Dermis lymphatic vessel endothelial cell (primary cell): ENCODE measurements around the gene SLC29A4. TPM values are rescaled to one million over a fixed set of nuclear protein-coding genes. Genes with fewer than 3 reads are reported as not detected.

Source experiments
- total RNA-seq: library from RNA; depleted of rRNA; stranded (reverse); fragments of >200 nt; gene quantifications from 2 replicates; pipeline ENCODE4 v1.2.1, GENCODE V29; 2014

SLC29A4 gene, protein sequence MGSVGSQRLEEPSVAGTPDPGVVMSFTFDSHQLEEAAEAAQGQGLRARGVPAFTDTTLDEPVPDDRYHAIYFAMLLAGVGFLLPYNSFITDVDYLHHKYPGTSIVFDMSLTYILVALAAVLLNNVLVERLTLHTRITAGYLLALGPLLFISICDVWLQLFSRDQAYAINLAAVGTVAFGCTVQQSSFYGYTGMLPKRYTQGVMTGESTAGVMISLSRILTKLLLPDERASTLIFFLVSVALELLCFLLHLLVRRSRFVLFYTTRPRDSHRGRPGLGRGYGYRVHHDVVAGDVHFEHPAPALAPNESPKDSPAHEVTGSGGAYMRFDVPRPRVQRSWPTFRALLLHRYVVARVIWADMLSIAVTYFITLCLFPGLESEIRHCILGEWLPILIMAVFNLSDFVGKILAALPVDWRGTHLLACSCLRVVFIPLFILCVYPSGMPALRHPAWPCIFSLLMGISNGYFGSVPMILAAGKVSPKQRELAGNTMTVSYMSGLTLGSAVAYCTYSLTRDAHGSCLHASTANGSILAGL
- 0.87 and 1.4 TPM in 2 replicates for total RNA-seq

DNA sequence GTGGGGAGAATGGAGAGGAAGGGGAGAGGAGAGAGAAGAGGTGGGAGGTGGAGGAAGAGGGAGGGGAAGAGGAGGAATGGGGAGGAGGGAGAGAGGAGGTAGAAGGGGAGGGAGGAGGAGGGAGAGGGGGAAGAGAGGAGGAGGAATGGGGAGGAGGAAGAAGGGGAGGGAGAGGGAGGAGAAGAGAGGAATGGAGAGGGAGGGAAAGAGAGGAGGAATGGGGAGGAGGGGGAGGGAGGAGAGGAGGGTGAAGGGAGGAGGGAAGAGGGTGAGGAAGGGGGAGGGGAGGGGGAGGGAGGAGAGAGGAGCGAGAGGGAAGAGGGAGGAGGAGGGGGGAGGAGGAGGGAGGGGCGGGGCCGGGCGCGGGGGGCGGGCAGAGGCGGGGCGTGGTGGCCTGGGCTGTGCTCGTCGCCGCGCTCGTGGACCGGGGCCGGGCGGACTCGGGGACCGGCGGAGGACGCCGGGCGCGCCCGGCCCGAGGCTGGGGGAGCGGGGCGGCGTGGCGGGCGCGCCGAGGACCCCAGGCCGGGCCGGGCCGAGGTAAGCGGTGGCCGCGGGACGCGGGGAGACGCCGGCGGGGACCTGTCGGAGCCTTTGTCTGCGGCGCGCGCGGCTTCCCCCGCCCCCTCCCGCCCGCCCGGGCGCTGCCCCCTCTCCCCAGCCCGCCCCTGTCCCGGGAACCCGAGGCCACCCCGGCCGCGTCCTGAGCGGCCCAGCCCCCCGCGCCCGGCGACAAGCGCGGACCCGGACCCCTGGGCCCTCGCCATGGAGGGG, at the start of gene SLC29A4:
SLC29A4 (plus strand) TSS at position 401 of the 774 bp plus-strand sequence. CDS start 4,874 bp downstream, outside the sequence.

Other genes with a start within 250 kb of the SLC29A4 start
- 6.2 and 9.6 TPM in 2 replicates for gene RBAK, start 237.1 kb upstream of the SLC29A4 start, total RNA-seq
- gene WIPI2, start 92.7 kb upstream of the SLC29A4 start, total RNA-seq, result 59.8 and 63.0 TPM in 2 replicates
- gene TNRC18, start 140.9 kb downstream of the SLC29A4 start, total RNA-seq, result 20.0 and 30.3 TPM in 2 replicates
- gene FBXL18, start 230.9 kb downstream of the SLC29A4 start, total RNA-seq, result 3.2 and 3.3 TPM in 2 replicates
- gene ACTB, start 247.7 kb downstream of the SLC29A4 start, total RNA-seq, result 1,858 and 1,952 TPM in 2 replicates